IMR-90 (cell line): ENCODE data around the gene HIGD2B. TPM values are rescaled to one million over a fixed set of nuclear protein-coding genes. Genes with fewer than 3 reads are reported as not detected.

Experiments used
- ATAC-seq: fragments of 200-7000 bp; cut with Tn5 transposase; 2 replicates; pipeline ENCODE4 v1.9.1; 2020; ENCODE audit warnings: low read depth, mild to moderate bottlenecking, moderate library complexity
- BruUV-seq: library from RNA; stranded (reverse); fragments of 400-500 nt; replicated peaks from 2 replicates; lab custom pipeline; 2021; lab: Mats Ljungman, UMichigan
- CTCF ChIA-PET: fragments of 300-600 bp; formaldehyde crosslinking; extraction: SDS; loops from one replicate; lab custom pipeline; 2021; ENCODE audit warnings: antibody characterized with exemption; lab: Yijun Ruan, JAX
- POLR2A ChIA-PET: fragments of 300-600 bp; sonication (Branson Sonifier 250); formaldehyde crosslinking; loops from one replicate; lab custom pipeline; 2022; ENCODE audit warnings: antibody characterized with exemption; ENCODE audit not compliant: unreplicated experiment; lab: Charles Lee
- DNase-seq: peaks from one replicate; pipeline ENCODE4 v3.0.0; 2013
- H2AFZ ChIP-seq: replicated peaks from 2 replicates; pipeline ENCODE3; 2013; ENCODE audit warnings: low read length, mild to moderate bottlenecking; ENCODE audit not compliant: poor library complexity
- H2AK5ac ChIP-seq: 2 replicates; pipeline ENCODE4 v1.6.1; 2013; ENCODE audit warnings: low read depth, low read length, inconsistent platforms
- H2AK9ac ChIP-seq: replicated peaks from 2 replicates; pipeline ENCODE3; 2013; ENCODE audit warnings: mild to moderate bottlenecking, low read depth, low read length, moderate library complexity; ENCODE audit not compliant: poor library complexity
- H2BK120ac ChIP-seq: 2 replicates; pipeline ENCODE4 v1.6.1; 2013; ENCODE audit warnings: low read depth, low read length, inconsistent platforms
- H2BK15ac ChIP-seq: 3 replicates; pipeline ENCODE4 v1.6.1; 2013; ENCODE audit warnings: low read depth, low read length, inconsistent platforms
- H2BK20ac ChIP-seq: 2 replicates; pipeline ENCODE4 v1.6.1; 2013; ENCODE audit warnings: low read depth, mild to moderate bottlenecking, inconsistent platforms, low read length, moderate library complexity
- H2BK5ac ChIP-seq: 2 replicates; pipeline ENCODE4 v1.6.1; 2013; ENCODE audit warnings: mild to moderate bottlenecking, low read depth, low read length, inconsistent platforms; ENCODE audit not compliant: poor library complexity, severe bottlenecking
- H3K14ac ChIP-seq: replicated peaks from 2 replicates; pipeline ENCODE4 v1.6.1; 2013; ENCODE audit warnings: low read depth, low read length, inconsistent platforms
- H3K18ac ChIP-seq: 2 replicates; pipeline ENCODE4 v1.6.1; 2013; ENCODE audit warnings: low read depth, low read length, control low read depth
- H3K23ac ChIP-seq: 2 replicates; pipeline ENCODE4 v1.6.1; 2013; ENCODE audit warnings: low read depth, low read length, inconsistent platforms
- H3K27ac ChIP-seq: 2 replicates; pipeline ENCODE4 v1.5.1; 2013; ENCODE audit warnings: mild to moderate bottlenecking, control low read depth, low read length; ENCODE audit not compliant: insufficient read depth
- H3K27me3 ChIP-seq: 2 replicates; pipeline ENCODE4 v1.6.1; 2013; ENCODE audit warnings: low read length; ENCODE audit not compliant: control insufficient read depth, insufficient read depth
- H3K36me3 ChIP-seq: 2 replicates; pipeline ENCODE4 v1.6.1; 2013; ENCODE audit warnings: low read length, mixed read lengths; ENCODE audit not compliant: control insufficient read depth, insufficient read depth
- H3K4ac ChIP-seq: 2 replicates; pipeline ENCODE4 v1.6.1; 2013; ENCODE audit warnings: low read depth, low read length, inconsistent platforms
- H3K4me1 ChIP-seq: 2 replicates; pipeline ENCODE4 v1.6.1; 2013; ENCODE audit warnings: low read length, mixed read lengths; ENCODE audit not compliant: control insufficient read depth, insufficient read depth
- H3K4me2 ChIP-seq: 2 replicates; pipeline ENCODE4 v1.6.1; 2013; ENCODE audit warnings: low read depth, mild to moderate bottlenecking, control low read depth, low read length, moderate library complexity
- H3K4me3 ChIP-seq: 2 replicates; pipeline ENCODE4 v1.5.1; 2013; ENCODE audit warnings: low read depth, mild to moderate bottlenecking, control low read depth, low read length, moderate library complexity; ENCODE audit not compliant: insufficient read depth
- H3K56ac ChIP-seq: 2 replicates; pipeline ENCODE4 v1.6.1; 2013; ENCODE audit warnings: low read length, inconsistent platforms; ENCODE audit not compliant: insufficient read depth; ENCODE audit errors: extremely low read depth
- H3K79me1 ChIP-seq, 2 experiments: 2 replicates each; pipeline ENCODE4 v1.6.1; 2013; ENCODE audit warnings: low read length in 2 of 2, inconsistent platforms in 1 of 2, low read depth in 1 of 2
- H3K9ac ChIP-seq: 2 replicates; pipeline ENCODE4 v1.6.1; 2013; ENCODE audit warnings: low read depth, low read length, control low read depth
- H3K9me1 ChIP-seq: 2 replicates; pipeline ENCODE4 v1.6.1; 2013; ENCODE audit warnings: low read length, inconsistent platforms; ENCODE audit not compliant: insufficient read depth
- H3K9me3 ChIP-seq: 2 replicates; pipeline ENCODE4 v1.6.1; 2013; ENCODE audit warnings: low read length; ENCODE audit not compliant: control insufficient read depth, insufficient read depth
- H4K20me1 ChIP-seq: 2 replicates; pipeline ENCODE4 v1.6.1; 2013; ENCODE audit warnings: low read length, inconsistent platforms; ENCODE audit not compliant: insufficient read depth
- H4K5ac ChIP-seq: 2 replicates; pipeline ENCODE4 v1.6.1; 2013; ENCODE audit warnings: mild to moderate bottlenecking, low read depth, low read length, control low read depth
- H4K8ac ChIP-seq, 2 experiments: 2 replicates each; pipeline ENCODE4 v1.6.1; 2013; ENCODE audit warnings: low read depth in 2 of 2, low read length in 2 of 2, control low read depth in 1 of 2, inconsistent platforms in 1 of 2
- H4K91ac ChIP-seq: 2 replicates; pipeline ENCODE4 v1.6.1; 2013; ENCODE audit warnings: low read depth, low read length, inconsistent platforms; ENCODE audit not compliant: insufficient read depth
- CEBPB ChIP-seq: IDR thresholded peaks from 2 replicates; pipeline ENCODE4 v1.6.1; 2012; ENCODE audit warnings: low read depth, low read length, improper control_type of control experiment
- FOS ChIP-seq: fragments of 150-350 bp; IDR thresholded peaks from 2 replicates; pipeline ENCODE4 v1.6.1; 2016; ENCODE audit warnings: low read depth, low read length
- MAFK ChIP-seq: IDR thresholded peaks from 2 replicates; pipeline ENCODE4 v1.6.1; 2012; ENCODE audit warnings: low read depth, low read length, improper control_type of control experiment
- MAZ ChIP-seq: IDR thresholded peaks from 2 replicates; pipeline ENCODE4 v1.6.1; 2012; ENCODE audit warnings: low read depth, mild to moderate bottlenecking, low read length, improper control_type of control experiment, moderate library complexity, borderline replicate concordance
- MXI1 ChIP-seq: IDR thresholded peaks from 2 replicates; pipeline ENCODE4 v1.6.1; 2012; ENCODE audit warnings: low read depth, mild to moderate bottlenecking, low read length, moderate library complexity, borderline replicate concordance
- POLR2A ChIP-seq: IDR thresholded peaks from 2 replicates; pipeline ENCODE4 v1.6.1; 2012; ENCODE audit warnings: mild to moderate bottlenecking, low read depth, low read length
- RCOR1 ChIP-seq: IDR thresholded peaks from 2 replicates; pipeline ENCODE4 v1.6.1; 2012; ENCODE audit warnings: mild to moderate bottlenecking, low read length, improper control_type of control experiment; ENCODE audit not compliant: insufficient replicate concordance
- RFX5 ChIP-seq: IDR thresholded peaks from 2 replicates; pipeline ENCODE4 v1.8.0; 2012; ENCODE audit warnings: low read depth, mild to moderate bottlenecking, low read length, moderate library complexity
- SMC3 ChIP-seq: fragments of 150-350 bp; IDR thresholded peaks from 2 replicates; pipeline ENCODE4 v1.6.1; 2016; ENCODE audit warnings: low read depth, mild to moderate bottlenecking, antibody characterized with exemption, low read length, moderate library complexity
- WGBS, 2 experiments: methylation state at CpG; one replicate each; pipeline versions ENCODE4 v1.1.5 to v1.1.7; 2013; ENCODE audit warnings: missing lambda C conversion rate in 2 of 2; ENCODE audit not compliant: insufficient read length in 1 of 2; ENCODE audit errors: extremely low coverage in 2 of 2; 5-methylcytosine and 5-hydroxymethylcytosine counted together
- dilution Hi-C: fragments of 300-500 bp; cut with HindIII; formaldehyde crosslinking; loops from one replicate; pipeline ENCODE4 v1.14.3; 2018; ENCODE audit warnings: low sequenced_read_pairs; ENCODE audit not compliant: unreplicated experiment
- in situ Hi-C: fragments of 300-500 bp; cut with MboI; formaldehyde crosslinking; loops from 3 replicates; pipeline ENCODE4 v1.14.3; 2019; ENCODE audit warnings: low sequenced_read_pairs, inconsistent platforms, mixed read lengths
- intact Hi-C: fragments of 100-400 bp; cut with micrococcal nuclease; formaldehyde crosslinking; loops from 2 replicates; pipeline ENCODE4 v1.10.0; 2022
- polyA plus RNA-seq, 3 experiments: library from polyadenylated mRNA; depleted of rRNA; stranded (reverse); fragments of >200 nt; gene quantifications; 2 replicates each; pipeline ENCODE4 v1.2.3, GENCODE V29; 2012; ENCODE audit warnings: low replicate concordance in 1 of 3
- total RNA-seq: library from RNA; depleted of rRNA; stranded (reverse); fragments of >200 nt; gene quantifications from 2 replicates; pipeline ENCODE4 v1.2.3, GENCODE V29; 2012
- TF ChIP-seq, protein P1 (sequence below): conservative IDR thresholded peaks from 2 replicates; pipeline ENCODE4 v1.5.1; 2012; ENCODE audit warnings: mild to moderate bottlenecking, low read depth, low read length, improper control_type of control experiment

HIGD2B gene
- total and polyA plus RNA-seq, 2 of the 4 experiments (the other 2 are of a cell fraction) = not detected

DNA sequence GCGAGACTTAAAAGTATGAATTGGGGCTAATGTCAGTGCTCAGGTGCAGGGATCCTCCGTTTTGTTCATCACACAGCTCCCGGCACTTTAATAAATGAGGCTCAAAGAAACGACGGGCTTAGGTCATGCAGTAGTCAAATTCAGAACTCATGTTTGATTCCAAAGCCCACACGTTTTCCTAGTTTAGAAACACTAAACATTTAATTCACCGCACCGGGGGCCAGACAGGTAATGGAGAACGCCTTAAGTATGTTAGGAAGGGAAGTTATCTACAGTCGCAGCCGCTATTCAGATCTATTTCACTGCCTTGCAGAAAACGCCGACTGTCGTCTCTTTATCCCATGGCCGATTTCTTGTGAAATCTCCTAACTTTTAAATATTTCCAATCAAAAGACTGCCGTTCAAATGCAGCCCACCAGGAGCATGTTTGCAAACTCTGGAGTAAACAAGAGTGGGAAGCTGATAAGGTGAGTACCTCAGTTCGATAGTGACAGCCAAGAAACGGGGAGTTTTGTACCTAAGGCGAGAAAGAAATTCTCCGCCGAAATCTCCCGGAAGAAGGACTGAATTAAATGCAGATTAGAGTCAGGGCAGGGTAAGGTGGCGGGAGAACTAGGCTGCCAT is 569 bp downstream of the HIGD2B start:
- Histone ChIP-seq H3K27ac (peak overlapping the region; percentile 89), H3K9me3 (no peaks in the 10 kb centered on the region), H3K9ac (peak overlapping the region; percentile 80), H3K36me3 (no peaks in the 10 kb centered on the region), H3K14ac (peak overlapping the region; percentile 92), H3K23ac (peak overlapping the region; percentile 80), H4K5ac (peak overlapping the region; percentile 77), H4K20me1 (no peaks in the 10 kb centered on the region), H2BK15ac (0 out of 3 replicates have a peak overlapping the region, but pooled peaks have one; percentile 62), H2BK5ac (peak overlapping the region; percentile 73), H2AK5ac (0 out of 2 replicates have a peak overlapping the region, but pooled peaks have one; percentile 6), H2AK9ac (peak overlapping the region; percentile 73), H3K56ac (peak overlapping the region; percentile 89), H2AFZ (peak overlapping the region; percentile 99), H3K4me3 (peak overlapping the region; percentile 59), H3K18ac (peak overlapping the region; percentile 56; the same call in 1 of the 2 replicates), H2BK20ac (no peak overlapping the region), H2BK120ac (peak overlapping the region; percentile 31), H4K91ac (peak overlapping the region; percentile 75), H3K4me1 (0 out of 2 replicates have a peak, but pooled peaks cover 1% of the 10 kb centered on the region), H3K79me1 (peaks cover 0 to 13% of the 10 kb centered on the region in 2 experiments; a peak in 2 of 4 replicates), H4K8ac (peak overlapping the region; percentile 98 to 99), H3K27me3 (peaks cover 8% of the 10 kb centered on the region), H3K4me2 (peak overlapping the region; percentile 81), H3K4ac (peak overlapping the region; percentile 80), H3K9me1 (no peaks in the 10 kb centered on the region)
- TF ChIP-seq RCOR1 (no peak), MAFK (no peak), FOS (no peak), RFX5 (no peak), SMC3 (no peak), CEBPB (no peak), MXI1 (no peak), POLR2A (no peak), MAZ (no peak)
- TF ChIP-seq, protein P1, sequence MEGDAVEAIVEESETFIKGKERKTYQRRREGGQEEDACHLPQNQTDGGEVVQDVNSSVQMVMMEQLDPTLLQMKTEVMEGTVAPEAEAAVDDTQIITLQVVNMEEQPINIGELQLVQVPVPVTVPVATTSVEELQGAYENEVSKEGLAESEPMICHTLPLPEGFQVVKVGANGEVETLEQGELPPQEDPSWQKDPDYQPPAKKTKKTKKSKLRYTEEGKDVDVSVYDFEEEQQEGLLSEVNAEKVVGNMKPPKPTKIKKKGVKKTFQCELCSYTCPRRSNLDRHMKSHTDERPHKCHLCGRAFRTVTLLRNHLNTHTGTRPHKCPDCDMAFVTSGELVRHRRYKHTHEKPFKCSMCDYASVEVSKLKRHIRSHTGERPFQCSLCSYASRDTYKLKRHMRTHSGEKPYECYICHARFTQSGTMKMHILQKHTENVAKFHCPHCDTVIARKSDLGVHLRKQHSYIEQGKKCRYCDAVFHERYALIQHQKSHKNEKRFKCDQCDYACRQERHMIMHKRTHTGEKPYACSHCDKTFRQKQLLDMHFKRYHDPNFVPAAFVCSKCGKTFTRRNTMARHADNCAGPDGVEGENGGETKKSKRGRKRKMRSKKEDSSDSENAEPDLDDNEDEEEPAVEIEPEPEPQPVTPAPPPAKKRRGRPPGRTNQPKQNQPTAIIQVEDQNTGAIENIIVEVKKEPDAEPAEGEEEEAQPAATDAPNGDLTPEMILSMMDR = no peak
- DNase-seq (peak; percentile 1), ATAC-seq (no peak)
- POLR2A ChIA-PET = interaction anchor here (0.6 kb wide), 1 partner anchor 10 kb away, joined by 4 read pairs; no protein-coding TSS in a partner anchor
- WGBS, 2 experiments = 0% methylated on average over 1 of the region's 23 CpGs; no CpG with 5 or more reads in 1 of the 2 experiments
- dilution Hi-C loops (no loop called here), intact Hi-C loops (no loop called here), in situ Hi-C loops (no loop called here)
- CTCF ChIA-PET = no interaction called here
- BruUV-seq = no TSS peak
